VCaP (cell line): Measurements from ENCODE around the gene ACTL7A.
"Not testable (repeated sequence)": the region's sequence is repeated elsewhere in the genome, so short reads cannot be mapped to it uniquely, and the experiment has no call there.

Experiments
- H3K27ac ChIP-seq: fragments of 450-650 bp; 2 replicates; pipeline ENCODE4 v1.5.1; 2017
- CTCF ChIP-seq: fragments of 450-650 bp; conservative IDR thresholded peaks from 2 replicates; pipeline ENCODE4 v1.5.1; 2017; ENCODE audit warnings: mild to moderate bottlenecking, moderate library complexity

The ACTL7A gene

GRCh38 chr9:108877524-108877923, 15.5 kb downstream of the ACTL7A start:
- TF ChIP-seq CTCF: no peak
- H3K27ac ChIP-seq: no peak overlapping the region

- no peak for TF ChIP-seq CTCF
- no peak overlapping the region for H3K27ac ChIP-seq
Observed at GRCh38 chr9:108880738-108881316, 18.8 kb downstream of the ACTL7A start.

GRCh38 chr9:108882052-108882888, 20.2 kb downstream of the ACTL7A start:
- no peak for TF ChIP-seq CTCF
- no peak overlapping the region for H3K27ac ChIP-seq

DNA sequence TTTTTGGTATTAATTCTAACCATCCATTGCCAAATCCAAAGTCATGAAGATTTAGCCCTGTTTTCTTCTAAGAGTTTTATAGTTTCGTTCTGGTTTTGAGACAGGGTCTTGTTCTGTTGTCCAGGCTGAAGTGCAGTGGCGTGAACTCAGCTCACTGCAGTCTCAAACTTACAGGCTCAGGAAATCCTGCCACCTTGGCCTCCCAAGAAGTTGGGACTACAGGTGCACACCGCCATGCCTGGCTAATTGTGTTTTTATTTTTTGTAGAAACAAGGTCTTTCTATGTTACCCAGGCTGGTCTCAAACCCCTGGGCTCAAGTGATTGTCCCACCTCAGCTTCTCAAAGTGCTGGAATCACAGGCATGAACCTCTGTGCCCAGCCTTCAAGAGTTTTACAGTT, 21.0 kb downstream of the ACTL7A start:
- H3K27ac ChIP-seq: no peak overlapping the region
- no peak for TF ChIP-seq CTCF

DNA sequence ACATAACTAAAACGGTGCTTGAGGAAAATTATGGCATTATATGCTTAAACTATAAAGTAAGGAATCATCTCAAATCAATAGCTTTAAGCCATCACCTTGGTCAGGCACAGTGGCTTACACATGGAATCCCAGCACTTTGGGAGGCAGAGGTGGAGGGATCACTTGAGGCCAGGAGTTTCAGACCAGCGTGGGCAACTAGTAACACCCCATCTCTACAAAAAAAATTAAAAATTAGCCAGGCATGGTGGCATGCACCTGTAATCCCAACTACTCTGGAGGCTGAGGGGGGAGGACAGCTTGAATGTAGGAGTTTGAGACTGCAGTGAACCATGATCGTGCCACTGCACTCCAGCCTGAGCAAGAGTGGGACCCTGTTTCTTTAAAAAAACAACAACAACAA, 22.6 kb downstream of the ACTL7A start:
- H3K27ac ChIP-seq: no peak overlapping the region
- no peak for TF ChIP-seq CTCF

GRCh38 chr9:108885643-108886348, 23.7 kb downstream of the ACTL7A start:
- TF ChIP-seq CTCF: no peak
- H3K27ac ChIP-seq: no peak overlapping the region

- H3K27ac ChIP-seq: not testable (repeated sequence)
Observed at GRCh38 chr9:108886594-108887271, 24.7 kb downstream of the ACTL7A start.
